Suppressor macrophage (primary cell): ENCODE measurements around the gene KRTAP10-1.

Experiments used
- DNase-seq, 4 experiments: peaks; one replicate each; pipeline ENCODE4 v3.0.0-alpha.2; 2020 to 2022

The KRTAP10-1 gene

GRCh38 chr21:44547656-44548331 lies 7.8 kb upstream of the KRTAP10-1 start:
- no peak for DNase-seq

GRCh38 chr21:44544566-44544965 lies 4.6 kb upstream of the KRTAP10-1 start:
- DNase-seq = no peak

GRCh38 chr21:44542716-44543115 lies 2.7 kb upstream of the KRTAP10-1 start:
- DNase-seq = no peak

GRCh38 chr21:44540741-44541288 lies 820 bp upstream of the KRTAP10-1 start:
- DNase-seq = no peak

GRCh38 chr21:44539046-44539445 lies 949 bp downstream of the KRTAP10-1 start:
- DNase-seq = no peak

GRCh38 chr21:44537930-44538911 lies 1.8 kb downstream of the KRTAP10-1 start:
- no peak for DNase-seq

- DNase-seq = no peak
Measured at GRCh38 chr21:44535963-44536362, 4.0 kb downstream of the KRTAP10-1 start.

- no peak for DNase-seq
Measured at GRCh38 chr21:44534688-44535087, 5.3 kb downstream of the KRTAP10-1 start.

- DNase-seq = no peak
Measured at GRCh38 chr21:44533891-44534627, 5.9 kb downstream of the KRTAP10-1 start.

GRCh38 chr21:44533121-44533890 lies 6.7 kb downstream of the KRTAP10-1 start:
- no peak for DNase-seq

- no peak for DNase-seq
Measured at GRCh38 chr21:44532712-44533111, 7.3 kb downstream of the KRTAP10-1 start.

GRCh38 chr21:44531606-44532564 lies 8.1 kb downstream of the KRTAP10-1 start:
- no peak for DNase-seq

GRCh38 chr21:44530903-44531605 lies 8.9 kb downstream of the KRTAP10-1 start:
- no peak for DNase-seq

- no peak for DNase-seq
Measured at GRCh38 chr21:44530221-44530902, 9.6 kb downstream of the KRTAP10-1 start.

GRCh38 chr21:44529503-44530125 lies 10.4 kb downstream of the KRTAP10-1 start:
- DNase-seq = no peak

- no peak for DNase-seq
Measured at GRCh38 chr21:44529011-44529421, 11.0 kb downstream of the KRTAP10-1 start.

- DNase-seq = no peak
Measured at GRCh38 chr21:44528634-44528995, 11.4 kb downstream of the KRTAP10-1 start.

- DNase-seq = no peak
Measured at GRCh38 chr21:44527983-44528633, 11.9 kb downstream of the KRTAP10-1 start.
